Urothelium cell line (cell line): Measurements from ENCODE around the gene GMPPB.
A peak's percentile ranks its signal among the peaks of the same experiment; 100 is the strongest.
"Not testable (repeated sequence)": the region's sequence is repeated elsewhere in the genome, so short reads cannot be mapped to it uniquely, and the experiment has no call there.

ENCODE experiments used
- DNase-seq: peaks from one replicate; pipeline ENCODE4 v3.0.0; 2011; ENCODE audit warnings: low spot score, mixed read lengths
- FAIRE-seq: peaks from 2 replicates; lab custom pipeline; 2011; peaks lifted over from hg19 to GRCh38; lab: Jason Lieb, UNC

The GMPPB gene

DNA sequence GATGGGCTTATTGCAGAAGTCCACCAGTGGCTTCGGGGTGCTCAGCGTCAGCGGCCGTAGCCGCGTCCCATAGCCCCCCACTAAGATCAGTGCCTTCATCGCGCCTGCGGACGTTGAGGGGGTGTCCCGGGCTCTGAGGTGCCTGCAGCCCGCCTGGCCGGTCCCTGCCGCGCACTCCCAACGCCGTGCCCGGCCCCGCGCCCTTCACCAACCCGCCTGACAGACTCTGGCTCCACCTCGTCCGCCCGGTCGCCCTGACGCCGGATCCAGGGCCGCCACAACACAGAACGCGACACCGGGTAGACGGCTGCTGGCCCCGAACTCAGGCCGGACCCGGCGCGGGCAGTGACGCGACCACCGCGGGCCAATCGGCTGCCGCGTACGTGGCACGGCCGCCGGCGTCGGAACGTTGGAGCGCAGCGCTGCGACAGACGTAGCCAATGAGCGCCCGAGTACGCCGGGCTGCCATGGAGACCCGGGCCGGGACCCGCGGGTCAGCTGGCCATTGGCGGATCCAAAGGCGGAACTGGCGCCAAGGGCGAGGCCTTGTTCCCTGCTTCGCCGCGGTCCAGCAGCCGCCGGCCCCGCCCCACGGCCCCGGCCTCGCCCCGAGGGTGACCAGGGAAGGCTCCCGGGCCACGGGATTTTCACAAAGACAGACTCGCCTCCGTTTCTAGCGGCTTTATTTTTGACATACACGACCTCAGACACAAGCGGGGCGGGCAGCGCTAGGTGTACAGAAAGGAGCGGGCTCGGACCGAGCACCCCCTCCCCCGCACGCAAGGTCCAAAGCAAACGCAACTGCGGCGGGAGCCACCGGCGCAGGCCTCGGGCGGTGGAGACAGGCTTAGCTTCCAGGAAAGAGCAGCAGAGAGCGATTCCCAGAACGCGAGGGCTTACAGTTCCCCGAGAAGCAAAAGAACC is at the start of gene GMPPB:
GMPPB (minus strand) TSS at position 324 of the 924 bp plus-strand sequence; CDS start at position 99, 225 bp downstream.
- DNase-seq: peak; percentile 99

DNA sequence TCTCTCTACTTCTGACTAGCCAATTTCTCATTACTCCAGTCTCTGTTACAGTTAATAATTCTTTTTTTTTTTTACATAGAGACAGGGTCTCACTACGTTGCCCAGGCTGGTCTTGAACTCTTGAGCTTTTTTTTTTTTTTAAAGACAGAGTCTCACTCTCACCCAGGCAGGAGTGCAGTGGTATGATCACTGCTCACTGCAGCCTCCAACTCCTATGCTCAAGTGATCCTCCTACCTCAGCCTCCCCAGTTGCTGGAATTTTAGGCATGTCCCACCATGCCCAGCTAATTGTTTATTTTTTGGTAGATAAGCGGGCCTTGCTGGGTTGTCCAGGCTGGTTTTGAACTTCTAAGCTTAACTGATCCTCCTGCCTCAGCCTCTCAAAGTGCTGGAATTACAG is 49.0 kb upstream of the GMPPB start:
- DNase-seq (no peak), FAIRE-seq (no peak)

More for the DNA sequence above, at the start of gene GMPPB:
- peak; percentile 98 for FAIRE-seq

DNA sequence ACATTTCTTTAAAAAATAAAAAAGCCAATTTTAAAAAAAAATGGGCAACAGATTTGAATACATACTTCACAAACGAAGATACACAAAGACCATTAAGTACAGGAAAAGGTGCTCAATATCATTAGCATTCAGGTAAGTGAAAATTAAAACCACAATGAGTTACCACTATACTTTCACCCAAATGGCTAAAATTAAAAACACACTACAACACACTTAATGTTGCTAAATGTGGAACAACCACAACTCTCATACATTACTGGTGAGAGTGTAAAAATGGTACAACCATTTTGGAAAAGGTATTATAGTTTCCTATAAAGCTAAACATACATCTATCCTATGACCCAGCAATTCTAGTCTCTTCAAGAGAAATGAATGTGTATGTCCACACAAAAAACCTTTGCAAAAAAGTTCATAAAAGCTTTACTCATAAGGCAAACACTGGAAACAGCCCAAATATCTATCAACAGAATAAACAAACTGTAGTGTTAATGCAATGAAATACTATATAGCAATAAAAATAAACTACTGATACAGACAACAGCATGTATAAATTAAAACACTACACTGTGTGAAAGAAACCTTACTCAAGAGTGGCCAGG is 47.7 kb upstream of the GMPPB start:
- FAIRE-seq: no peak
- DNase-seq: no peak

DNA sequence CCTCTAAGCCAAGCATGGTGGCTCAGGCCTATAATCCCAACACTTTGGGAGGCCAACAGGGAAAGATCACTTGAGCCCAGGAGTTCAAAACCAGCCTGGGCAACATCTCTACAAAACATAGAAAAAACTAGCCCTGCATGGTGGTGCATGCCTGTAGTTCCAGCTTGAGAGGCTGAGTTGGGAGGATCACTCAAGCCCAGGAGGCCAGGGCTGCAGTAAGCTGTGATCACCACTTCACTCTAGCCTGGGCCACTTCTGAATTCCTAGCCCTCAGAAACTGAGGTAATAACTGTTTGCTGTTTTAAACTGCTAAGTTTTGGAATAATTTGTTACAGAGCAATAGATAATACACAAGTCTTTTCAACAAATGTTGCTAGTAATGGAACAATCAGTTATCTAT is 46.2 kb upstream of the GMPPB start:
- FAIRE-seq: no peak
- no peak for DNase-seq

DNA sequence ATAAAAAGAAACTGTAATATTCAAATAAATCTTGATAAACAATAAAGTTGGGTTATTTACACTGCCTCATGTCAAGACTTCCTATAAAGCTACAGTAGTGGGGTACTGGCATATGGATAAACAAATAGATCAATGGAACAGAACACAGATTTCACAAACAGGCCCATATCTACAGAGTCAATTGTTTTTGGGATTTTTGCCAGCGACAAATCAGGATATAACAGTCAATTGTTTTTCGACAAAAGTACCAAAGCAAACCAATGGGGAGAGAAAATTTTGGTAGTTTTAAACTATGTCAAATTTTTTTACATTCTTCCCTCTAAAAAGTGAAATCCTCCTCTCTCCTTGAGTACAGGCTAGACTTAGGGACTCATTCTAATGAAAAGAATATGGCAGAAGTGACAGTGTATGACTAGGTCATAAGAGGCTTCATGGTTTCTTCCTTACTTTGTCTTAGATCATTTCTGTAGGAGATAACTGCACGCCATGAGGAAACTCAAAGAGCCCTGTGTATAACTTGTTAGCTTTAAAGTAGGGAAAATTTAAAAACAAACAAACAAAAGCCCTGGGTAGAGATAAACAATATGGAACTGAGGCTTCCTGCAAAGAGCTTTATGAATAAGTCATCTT is 45.6 kb upstream of the GMPPB start:
- DNase-seq (no peak), FAIRE-seq (no peak)

DNA sequence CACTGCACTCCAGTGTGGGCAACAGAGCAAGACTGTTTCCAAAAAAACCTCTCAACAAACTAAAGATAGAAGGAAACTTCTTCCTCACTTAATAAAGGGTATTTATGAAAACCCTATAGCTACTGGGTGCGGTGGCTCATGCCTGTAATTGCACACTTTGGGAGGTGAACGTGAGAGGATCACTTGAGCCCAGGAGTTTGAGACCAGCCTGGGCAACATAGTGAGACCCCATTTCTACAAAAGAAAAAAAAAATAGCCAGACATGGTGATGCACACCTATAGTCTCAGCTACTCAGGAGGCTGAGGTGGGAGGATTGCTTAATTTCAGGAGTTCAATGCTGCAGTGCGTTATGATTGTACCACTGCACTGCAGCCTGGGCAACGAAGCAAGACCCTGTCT is 40.2 kb upstream of the GMPPB start:
- no peak for FAIRE-seq
- DNase-seq: no peak

DNA sequence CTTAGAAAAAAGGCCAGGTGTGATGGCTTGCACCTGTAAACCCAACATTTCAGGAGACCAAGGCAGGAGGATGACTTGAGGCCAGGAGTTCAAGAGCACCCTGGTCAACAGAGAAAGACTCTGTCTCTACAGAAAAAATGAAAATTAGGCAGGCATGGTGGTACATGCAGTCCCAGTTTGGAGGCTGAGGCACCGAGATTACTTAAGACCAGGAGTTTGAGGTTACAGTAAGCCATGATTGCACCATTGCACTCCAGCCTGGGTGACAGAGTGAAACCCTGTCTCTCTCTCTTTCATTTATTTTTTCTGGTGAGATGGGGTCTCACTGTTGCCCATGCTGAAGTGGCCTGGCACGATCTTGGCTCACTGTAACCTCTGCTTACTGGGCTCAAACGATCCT is 37.9 kb upstream of the GMPPB start:
- no peak for FAIRE-seq
- no peak for DNase-seq

DNA sequence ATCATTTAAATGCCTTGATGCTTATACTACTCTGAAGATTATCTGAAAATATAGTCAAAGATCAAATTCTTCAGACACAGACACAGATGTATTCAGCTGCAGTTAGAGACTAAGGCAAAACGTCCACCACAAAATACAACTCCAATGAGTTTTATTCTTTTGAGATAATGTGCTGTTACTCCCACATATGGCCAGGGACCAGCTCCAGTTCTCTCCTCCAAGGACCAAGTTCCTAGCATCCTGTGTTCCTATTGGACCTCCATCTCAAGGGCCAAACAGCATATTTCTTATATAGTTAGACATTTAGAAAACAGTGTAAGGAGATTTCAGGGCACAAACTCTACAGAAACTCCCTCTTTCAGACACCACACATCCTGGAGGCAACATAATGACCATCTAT is 35.5 kb upstream of the GMPPB start:
- FAIRE-seq: no peak
- no peak for DNase-seq

DNA sequence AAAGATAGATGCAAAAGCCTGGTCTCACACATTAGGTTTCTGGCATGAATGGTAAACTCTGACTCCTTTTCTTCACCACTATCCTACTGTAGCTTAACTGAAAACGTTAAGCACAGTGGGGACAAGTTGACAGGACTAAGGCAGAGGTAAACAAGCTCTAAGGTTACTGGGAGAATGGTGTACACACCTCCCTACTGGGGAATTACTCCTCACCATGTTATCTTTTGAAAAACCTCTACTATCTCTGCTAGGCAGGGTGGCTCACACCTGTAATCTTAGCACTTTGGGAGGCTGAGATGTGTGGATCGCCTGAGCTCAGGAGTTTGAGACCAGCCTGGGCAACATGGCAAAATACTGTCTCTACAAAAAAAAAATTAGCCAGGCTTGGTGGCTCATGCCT is 33.4 kb upstream of the GMPPB start:
- no peak for FAIRE-seq
- DNase-seq: no peak

DNA sequence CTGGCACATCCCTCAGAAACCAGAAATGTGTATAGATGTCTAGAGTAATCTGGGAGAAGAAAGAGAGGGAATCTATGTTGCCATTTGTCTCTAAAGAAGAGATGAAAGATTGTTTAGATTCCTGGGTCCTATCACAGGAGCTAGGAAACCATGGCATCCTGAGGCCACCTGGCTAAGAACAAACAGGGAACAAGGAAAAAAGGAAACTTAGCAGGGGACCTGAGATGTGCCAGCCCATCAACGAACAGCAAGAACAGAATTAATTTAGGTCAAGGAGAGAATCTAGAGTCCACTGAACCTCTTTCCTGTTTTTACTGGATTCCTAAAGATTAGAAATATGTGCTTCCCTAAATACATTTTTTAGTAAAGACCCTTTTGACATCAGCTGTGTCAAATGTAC is 32.3 kb upstream of the GMPPB start:
- FAIRE-seq: no peak
- DNase-seq: no peak

DNA sequence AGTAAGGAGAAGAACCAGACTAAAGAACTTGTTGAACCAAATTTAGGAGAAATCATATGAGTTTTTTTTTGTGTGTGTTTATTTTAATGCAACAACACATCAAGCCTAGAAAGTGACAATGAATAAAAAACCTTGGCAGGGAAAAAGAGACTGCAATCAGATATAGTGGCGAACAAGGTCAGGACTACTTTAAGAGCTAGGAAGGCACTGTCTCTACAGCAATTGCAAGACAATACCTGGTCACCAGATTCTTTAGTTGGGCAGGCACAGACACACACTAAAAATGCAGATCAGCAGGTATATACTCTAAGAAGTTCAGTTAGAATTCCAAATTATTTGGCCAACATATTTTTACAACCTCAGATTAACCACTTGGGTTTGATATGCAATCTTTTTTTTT is 30.8 kb upstream of the GMPPB start:
- DNase-seq: no peak
- FAIRE-seq: no peak

DNA sequence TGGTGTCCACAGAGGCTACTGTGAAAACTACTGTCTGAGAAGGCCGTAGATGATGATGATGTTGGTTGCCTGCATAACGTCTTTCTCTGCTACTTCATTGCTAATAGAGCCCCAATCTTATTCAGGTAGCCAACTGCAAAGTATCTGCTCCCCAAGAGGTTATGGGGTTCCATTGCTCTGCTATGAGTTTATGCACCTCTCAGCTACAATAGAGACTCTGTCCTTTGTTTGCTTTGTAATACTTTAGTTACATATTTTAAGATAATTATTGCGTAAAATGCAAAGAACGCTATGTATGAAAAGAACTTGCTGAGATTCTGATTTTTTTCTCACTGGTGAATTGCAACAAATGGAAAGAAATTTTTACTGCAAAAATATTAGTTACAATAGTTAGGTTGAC is 27.8 kb upstream of the GMPPB start:
- FAIRE-seq: no peak

DNA sequence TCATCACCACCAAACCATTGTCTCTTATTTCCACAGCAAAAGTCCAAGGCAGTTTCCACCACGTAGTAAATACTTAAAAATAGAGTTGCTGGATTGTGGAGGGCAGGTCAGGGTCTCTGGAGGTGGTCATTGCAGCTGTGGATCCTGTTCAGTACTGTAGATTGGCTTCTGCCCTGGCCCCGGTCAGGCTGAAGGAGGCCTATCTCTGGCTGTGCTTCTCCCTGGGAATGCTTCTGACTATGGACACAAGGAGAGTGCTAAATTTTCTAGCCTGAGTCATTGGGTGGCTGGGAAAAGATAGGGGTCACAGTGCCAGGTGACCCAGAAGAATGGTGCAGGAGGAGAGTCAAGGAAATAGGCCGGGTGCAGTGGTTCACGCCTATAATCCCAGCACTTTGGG is 26.3 kb upstream of the GMPPB start:
- FAIRE-seq: no peak
- DNase-seq: no peak

More for the DNA sequence above, 27.8 kb upstream of the GMPPB start:
- DNase-seq: no peak

DNA sequence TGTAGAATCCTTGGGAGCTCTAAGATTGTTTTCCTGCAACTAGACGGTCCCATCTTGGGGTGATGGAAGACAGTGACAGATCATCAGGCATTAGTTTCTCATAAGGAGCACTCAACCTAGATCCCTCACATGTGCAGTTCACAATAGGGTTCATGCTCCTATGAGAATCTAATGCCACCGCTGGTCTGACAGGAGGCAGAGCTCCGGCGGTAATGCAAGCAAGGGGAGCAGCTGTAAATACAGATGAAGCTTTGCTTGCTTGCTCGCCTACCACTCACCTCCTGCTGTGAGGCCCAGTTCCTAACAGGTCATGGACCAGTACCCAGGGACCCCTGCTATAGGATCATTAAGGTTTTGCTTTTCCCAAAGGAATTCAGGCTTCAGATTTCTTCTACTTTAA is 25.1 kb upstream of the GMPPB start:
- not testable (repeated sequence) for FAIRE-seq, DNase-seq

DNA sequence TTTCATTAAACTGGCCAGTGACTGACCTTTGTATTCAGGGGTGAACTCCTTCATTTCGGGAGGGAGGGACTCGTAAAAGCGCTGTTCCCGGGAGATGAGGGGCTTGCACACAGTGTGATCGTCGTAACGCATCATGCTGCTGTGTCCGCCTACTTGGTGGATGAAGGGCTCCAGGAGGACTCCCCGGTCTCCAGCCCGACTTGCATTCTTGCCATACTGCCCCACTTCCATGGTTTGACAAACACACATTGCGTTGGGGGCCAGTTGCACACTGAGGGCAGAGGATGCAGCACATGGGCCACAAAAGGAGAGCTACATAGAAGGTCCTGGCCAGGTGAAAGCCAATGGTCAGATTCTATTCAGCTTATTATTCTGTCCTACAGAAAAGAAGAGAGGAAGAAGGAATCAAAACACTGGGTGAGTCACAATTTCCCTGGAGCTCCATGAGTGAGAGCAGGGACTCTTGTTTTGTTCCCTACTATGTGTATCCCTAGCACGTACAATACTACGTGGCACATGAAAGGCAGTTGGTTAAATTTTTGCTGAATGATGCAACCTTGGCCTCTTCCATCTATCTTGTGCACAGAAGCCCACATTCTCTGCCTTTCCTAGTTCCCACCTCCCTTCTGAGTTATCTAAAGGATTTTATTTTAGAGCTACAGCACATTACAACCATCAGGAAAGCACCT is 24.2 kb upstream of the GMPPB start:
- FAIRE-seq: no peak
- no peak for DNase-seq

DNA sequence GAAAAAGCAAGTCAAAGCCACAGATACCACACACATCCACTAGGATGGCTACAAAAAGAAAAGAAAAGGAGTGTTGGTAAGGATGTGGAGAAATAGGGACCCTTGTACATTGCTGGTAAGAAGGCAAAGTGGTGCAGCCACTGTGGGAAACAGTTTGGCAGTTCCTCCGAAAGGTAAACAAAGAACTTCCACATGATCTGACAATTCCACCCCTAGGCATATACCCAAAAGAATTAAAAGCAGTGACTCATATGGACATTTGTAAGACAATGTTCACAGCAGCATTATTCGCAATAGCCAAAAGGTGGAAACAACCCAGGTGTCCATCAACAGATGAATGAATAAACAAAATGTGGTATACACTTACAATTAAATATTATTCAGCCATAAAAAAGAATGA is 22.2 kb upstream of the GMPPB start:
- DNase-seq: no peak
- no peak for FAIRE-seq

DNA sequence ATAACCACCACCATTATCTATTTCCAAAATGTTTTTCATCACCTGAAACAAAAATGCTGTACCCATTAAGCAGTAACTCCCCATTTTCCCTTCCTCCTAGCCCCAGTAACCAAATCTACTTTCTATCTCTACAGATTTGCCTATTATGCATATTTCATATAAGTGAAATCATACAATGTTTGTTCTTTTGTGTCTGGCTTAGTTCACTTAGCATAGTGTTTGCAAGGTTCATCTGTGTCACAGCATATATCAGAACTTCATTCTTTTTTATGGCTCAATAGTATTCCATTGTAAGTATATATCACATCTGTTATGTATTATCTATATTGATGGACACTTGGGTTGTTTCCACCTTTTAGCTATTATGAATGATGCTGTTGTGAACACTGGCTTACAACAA is 16.7 kb upstream of the GMPPB start:
- no peak for FAIRE-seq
- no peak for DNase-seq

DNA sequence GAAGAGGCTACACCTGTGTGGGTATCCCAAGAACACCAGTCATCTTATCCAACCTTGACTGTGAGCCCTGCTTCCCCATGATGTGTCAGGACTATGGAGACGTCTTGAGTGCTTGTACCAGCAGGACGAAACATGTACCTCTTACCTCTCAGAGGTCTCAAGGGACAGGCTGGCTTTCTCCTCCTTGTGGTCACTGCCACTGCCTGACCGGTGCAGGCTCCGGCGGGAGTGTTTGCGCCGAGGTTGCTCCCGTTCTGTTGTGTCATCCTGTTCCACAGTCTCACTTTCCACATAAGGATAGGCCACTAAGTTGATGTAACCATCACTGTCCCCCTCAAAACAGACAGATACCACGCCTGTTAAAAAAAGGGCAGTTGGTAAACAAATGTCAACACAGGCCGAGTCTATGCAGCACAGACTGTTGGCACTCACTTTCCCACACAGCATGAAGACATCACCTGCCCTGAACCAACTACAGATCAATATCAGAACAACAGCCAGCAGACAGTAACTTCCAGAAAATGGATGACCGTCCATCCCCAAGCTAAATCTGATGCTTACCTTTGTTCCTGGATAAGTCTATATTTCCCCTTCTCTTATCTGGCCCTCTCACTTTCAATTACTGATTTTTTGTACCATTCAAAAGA is 14.4 kb upstream of the GMPPB start:
- FAIRE-seq (peak; percentile 37), DNase-seq (no peak)

DNA sequence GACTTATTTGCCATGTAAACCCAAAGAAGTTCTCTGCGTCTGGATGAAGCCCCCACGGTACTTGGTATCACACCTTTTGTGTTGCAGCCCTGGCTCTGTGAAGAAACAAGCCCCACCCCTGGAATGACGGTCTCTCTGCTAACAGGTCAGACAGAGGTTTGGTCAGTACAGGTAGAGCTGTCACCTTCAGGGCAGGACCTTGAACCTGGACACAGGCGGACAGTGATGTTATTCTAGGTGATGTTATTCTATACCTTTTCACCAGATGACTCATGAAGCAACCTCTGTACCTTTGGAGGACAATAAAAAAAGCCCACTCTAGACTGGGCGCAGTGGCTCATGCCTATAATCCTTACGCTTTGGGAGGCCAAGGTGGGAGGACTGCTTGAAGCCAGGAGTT is 11.0 kb upstream of the GMPPB start:
- DNase-seq: no peak
- FAIRE-seq: no peak

DNA sequence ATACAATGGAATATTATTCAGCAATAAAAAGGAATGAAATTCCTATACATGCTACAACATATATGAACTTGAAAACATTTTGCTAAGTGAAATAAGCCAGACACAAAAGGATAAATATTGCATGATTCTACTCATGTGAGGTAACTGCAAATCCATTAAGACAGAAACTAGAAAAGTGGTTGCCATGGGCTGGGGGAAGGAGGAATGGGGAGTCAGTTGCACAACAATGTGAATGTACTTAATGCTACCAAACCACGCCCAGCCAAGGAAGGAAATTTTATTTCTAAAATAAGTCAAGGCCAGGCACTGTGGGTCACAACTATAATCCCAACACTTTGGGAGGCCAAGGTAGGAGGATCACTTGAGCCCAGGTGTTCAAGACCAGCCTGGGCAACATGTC is 9.8 kb upstream of the GMPPB start:
- no peak for FAIRE-seq
- no peak for DNase-seq

DNA sequence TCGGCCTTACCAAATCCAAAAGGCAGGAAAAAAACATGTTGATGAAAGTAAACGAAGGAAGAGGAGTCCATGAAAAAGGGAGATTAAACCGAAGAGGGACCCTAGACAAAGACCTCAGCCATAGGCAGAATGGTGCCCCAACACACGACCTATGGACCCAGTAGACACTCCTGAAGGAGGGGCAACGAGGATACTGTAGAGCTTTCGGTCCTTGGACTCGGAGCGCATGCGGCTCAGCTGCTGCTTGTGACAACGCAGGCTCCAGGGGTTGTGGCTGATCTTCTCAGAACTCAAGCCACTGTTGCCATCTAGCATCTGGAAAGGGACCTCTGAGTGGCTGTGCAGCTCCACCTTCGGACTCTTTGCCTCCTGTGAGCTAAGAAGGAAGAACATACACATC is 8.8 kb upstream of the GMPPB start:
- DNase-seq (no peak), FAIRE-seq (no peak)
